LHCN-M2 (cell line): ENCODE results near the gene CDH4. TPM values are rescaled to one million over a fixed set of nuclear protein-coding genes. Genes with fewer than 3 reads are reported as not detected.
"Not testable (repeated sequence)": the region's sequence is repeated elsewhere in the genome, so short reads cannot be mapped to it uniquely, and the experiment has no call there.

Experiments
- DNase-seq: peaks from one replicate; pipeline ENCODE4 v3.0.0-alpha.2; 2012; ENCODE audit warnings: low read depth
- total RNA-seq: library from RNA; depleted of rRNA; stranded (reverse); fragments of >200 nt; gene quantifications from 2 replicates; pipeline ENCODE4 v1.2.3, GENCODE V29; 2014

The CDH4 gene
- total RNA-seq, 1 experiment from 2014 or later, result 0.98 TPM

DNA sequence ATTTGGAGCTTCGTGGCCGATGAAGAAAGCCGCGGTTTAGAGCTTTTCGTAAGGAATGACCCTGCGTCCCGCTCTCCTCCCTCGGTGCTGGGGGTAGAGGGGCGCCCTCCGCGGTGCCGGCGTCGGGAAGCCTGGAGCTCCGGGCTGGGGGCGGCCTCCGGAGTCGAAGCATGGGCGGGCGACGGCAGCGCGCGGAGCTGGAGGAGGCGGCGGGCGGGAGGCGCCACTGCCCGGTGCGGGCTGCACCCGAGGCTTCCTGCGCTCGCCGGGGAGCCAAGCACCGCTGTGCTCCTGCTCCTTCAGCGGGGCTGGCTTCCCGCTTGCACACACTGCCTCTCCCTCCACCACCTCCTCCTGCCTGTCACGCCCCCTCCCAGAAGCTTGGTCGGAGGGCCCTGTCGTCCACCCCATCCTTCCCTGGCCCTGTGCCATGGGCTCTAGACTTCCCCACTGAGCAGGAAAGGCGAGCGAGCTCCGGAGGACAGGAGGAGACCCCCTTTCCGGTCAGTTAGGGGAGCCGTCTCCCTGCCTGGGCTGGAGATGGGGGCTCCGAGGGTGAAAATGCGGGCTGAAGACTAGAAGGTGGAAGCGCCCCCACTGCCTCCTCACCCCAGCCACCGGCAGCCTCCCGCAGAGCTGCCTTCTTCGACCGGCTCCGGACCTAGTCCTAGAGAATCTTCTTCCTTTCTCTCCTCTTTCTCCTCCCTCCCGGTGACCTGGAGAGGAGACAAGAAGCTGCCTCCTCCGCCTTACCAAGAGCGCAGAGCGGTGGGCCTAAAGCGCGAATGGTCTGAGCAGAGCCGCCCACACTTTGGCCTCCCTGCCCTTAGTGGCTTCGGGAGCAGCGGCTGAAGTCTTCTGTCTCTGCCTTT is 1.8 kb downstream of the CDH4 start:
- peak; percentile 3 for DNase-seq

- peak; percentile 7 for DNase-seq
Measured at GRCh38 chr20:61254881-61255626, 3.0 kb downstream of the CDH4 start.

DNA sequence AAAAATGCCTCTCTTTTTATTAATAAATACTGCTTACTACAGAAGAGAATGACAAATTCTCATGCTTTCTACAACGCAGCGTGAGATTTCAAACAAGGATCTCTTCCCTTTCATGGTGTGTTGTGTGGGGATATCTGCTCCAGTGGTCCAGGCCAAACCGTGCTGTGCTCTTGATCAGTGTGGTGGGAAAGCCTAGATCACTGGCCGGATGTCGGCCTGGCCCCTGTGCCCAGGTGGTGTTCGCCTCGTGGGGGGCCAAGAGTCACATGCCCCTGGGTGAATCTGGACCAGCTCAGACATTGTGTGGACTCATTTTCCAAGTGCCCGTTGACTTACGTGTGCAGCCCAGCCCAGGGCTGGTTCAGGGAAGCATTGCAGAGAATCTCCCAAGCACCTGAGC is 4.3 kb downstream of the CDH4 start:
- no peak for DNase-seq

DNA sequence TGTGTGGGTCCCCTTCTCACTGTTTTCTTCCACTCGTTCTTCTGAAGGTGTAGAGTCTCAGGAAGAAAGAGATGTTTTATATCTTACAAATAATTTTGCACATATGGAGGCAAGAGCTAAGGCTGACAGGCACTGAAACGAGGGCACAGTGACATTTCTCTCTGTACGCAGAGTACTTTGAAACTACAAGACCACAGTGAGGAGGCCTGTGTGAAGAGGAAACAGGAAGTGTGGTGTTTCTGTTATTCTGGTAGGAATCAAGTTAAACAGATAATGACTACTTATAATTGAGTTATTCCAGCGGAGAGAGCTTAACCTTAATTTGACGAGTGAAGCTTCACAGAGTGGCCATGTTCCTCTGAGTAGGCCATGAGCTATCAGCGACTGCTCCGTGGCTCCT is 4.8 kb downstream of the CDH4 start:
- DNase-seq, result no peak

- DNase-seq, result no peak
Measured at GRCh38 chr20:61257611-61258010, 5.5 kb downstream of the CDH4 start.

- DNase-seq, result no peak
Measured at GRCh38 chr20:61259741-61260140, 7.7 kb downstream of the CDH4 start.

- no peak for DNase-seq
Measured at GRCh38 chr20:61260905-61261304, 8.8 kb downstream of the CDH4 start.

DNA sequence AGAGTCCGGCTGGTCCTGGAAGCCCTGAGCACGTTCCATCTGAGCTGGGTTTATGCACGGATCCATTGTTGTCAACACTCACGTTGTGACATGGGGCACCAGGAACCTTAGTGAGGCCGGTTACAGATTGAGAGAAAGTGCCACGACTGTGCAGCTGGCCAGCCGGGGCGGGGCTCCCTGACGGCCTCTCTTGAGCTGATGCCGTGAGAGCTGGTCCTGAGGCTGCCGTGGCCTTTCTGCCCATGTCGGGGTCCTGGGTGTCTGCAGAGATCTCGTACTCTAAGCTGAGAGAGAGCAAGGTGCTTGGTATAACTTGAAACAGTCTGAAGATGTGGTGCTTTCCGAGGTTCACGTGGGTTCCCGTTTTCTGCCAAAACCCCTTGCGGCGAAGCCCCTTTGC is 10.0 kb downstream of the CDH4 start:
- DNase-seq, result no peak

DNA sequence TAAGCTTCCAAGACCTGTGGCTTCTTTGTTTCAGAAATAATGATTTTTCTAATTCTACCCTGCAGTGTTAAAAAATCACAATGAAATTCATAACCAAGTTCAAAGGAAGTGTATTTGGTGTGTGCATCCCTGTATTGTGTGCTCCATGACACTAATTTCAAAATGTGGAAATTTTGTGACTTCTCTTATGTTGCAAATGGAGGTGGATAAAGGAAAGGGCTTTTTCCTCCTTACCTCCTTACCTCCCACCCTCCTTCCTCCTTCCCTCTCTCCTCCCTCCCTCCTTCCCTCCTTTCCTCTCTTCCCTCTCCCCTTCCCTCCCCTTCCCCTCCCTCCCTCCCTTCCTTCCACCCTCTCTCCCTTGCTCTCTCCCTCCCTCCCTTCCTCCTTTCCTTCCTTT is 10.5 kb downstream of the CDH4 start:
- DNase-seq, result no peak

- peak; percentile 11 for DNase-seq
Measured at GRCh38 chr20:61263084-61263695, 11.1 kb downstream of the CDH4 start.

- peak; percentile 2 for DNase-seq
Measured at GRCh38 chr20:61263938-61264337, 11.9 kb downstream of the CDH4 start.

DNA sequence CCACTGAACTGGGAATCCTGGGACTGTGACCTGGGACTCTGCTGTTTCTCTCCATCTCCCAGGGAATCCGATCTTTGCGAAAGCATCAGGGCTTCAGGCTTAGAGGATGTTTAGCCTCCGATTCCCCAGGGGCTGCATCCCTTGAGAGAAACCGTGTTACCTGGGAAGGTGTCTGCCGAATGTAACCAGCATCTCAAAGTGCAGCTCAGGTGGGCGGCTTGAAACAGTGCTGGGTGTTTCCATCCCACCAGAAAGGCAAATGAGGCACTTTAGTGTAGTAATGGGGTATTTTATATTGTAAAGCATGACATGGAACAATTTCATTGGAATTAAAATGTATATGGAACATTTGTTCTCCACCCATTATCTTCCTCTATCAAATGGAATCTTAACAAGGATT is 15.2 kb downstream of the CDH4 start:
- no peak for DNase-seq

DNA sequence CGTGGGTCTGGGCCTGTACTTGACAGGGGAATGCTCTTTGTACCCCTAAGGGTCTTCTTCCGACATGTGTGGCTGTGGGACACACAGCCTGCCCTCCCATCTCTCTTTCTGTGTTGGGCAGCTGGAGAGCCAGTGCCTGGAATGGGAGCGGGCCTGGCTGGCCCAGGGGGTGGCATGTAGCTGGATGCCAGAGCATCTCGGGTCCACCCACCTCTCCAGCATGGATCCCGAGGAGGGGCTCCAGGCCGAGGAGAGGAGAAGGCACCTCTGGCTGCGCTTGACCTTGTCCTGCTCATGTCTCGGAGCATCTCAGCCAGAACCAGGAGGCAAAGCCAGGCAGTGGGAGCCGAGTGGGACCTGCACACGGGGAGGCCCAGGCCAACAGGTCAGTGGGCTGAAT is 16.0 kb downstream of the CDH4 start:
- no peak for DNase-seq

DNA sequence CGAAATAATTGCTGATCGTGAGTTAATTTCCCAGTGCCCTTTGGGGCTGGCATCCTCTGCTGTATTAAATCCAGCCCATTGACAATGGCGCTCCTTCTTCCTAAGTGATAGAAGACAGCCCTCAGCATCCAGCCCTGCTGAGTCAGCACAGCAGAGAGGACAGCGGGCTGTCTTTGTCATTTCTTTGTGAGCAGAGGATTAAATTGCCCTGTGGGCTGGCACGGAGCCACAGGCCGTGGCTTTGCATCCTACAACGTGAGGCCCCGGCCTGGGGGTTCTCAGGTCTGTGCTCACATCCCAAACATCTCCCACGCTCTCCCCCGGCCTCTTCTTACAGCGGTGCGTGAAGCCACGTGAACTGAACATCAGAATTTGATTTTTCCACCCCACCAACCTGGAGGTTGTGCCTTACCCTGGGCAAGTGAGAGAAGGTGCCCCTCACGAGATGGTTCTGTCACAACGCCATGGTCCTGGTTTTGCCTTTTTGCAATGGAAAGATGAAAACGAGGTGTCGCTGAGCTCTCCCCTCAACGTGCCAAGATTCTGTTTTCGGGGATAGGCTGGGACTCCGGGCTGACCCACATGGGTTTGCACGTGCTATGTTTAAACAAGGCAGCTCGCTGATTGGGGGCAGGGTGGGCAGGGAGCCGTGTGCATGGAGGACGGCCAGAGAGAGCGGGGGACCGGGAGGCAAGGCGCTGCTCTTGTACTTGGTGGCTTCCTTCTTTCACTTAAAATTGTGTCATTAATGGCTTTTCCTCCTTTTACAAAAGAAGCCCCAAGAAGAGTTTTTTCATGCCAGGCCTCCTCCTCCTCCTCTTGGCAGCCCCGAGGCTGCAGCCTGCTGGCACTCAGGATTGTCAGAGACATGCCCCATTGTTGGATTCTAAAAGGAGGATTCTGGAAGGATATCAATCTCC is 19.5 kb downstream of the CDH4 start:
- DNase-seq, result peak; percentile 6

DNA sequence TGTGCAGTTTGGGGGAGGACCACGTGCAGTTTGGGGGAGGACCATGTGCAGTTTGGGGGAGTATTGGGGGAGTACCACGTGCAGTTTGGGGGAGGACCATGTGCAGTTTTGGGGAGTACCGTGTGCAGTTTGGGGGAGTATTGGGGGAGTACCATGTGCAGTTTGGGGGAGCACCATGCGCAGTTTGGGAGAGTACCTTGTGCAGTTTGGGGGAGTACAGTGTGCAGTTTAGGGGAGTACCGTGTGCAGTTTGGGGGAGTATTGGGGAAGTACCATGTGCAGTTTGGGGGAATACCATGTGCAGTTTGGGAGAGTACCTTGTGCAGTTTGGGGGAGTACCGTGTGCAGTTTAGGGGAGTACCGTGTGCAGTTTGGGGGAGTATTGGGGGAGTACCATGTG is 21.0 kb downstream of the CDH4 start:
- DNase-seq, result not testable (repeated sequence)

DNA sequence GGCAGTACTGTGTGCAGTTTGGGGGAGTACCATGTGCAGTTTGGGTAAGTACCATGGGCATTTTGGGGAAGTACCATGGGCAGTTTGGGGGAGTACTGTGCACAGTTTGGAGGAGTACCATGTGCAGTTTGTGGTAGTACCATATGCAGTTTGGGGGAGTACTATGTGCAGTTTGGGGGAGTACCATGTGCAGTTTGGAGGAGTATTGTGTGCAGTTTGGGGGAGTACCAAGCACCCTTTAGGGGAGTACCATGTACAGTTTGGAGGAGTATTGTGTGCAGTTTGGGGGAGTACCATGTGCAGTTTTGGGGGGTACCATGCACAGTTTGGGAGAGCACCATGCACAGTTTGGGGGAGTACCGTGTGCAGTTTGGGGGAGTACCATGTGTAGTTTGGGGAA is 21.6 kb downstream of the CDH4 start:
- not testable (repeated sequence) for DNase-seq

GRCh38 chr20:61274326-61274725 is 22.3 kb downstream of the CDH4 start:
- DNase-seq, result no peak

GRCh38 chr20:61278296-61278695 is 26.2 kb downstream of the CDH4 start:
- no peak for DNase-seq

DNA sequence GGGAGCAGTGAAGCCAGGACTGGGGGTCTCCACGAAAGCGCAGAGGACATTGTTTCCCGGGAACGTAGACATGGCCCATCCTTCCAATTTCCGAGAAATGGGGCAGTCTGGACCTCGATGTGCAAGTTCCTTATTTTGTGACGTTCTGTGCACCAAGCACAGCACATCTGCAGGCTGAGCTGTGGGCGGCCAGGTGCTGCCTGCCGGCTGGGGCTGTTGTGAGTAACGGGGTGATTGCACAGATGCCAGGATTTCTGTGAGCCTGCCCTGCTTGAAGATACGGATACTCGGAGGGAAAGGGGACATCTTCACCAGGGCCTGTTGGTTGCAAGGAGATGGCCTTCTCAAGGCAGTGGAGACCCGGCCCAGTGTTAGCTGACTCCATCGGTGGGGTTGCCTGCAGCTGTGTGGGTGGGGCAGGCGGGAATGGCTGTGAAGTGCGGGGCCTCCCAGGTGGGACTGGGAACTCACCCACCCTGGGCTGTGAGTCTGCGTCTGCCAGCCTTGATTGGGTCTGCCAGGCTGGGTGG is 27.6 kb downstream of the CDH4 start:
- DNase-seq, result no peak

DNA sequence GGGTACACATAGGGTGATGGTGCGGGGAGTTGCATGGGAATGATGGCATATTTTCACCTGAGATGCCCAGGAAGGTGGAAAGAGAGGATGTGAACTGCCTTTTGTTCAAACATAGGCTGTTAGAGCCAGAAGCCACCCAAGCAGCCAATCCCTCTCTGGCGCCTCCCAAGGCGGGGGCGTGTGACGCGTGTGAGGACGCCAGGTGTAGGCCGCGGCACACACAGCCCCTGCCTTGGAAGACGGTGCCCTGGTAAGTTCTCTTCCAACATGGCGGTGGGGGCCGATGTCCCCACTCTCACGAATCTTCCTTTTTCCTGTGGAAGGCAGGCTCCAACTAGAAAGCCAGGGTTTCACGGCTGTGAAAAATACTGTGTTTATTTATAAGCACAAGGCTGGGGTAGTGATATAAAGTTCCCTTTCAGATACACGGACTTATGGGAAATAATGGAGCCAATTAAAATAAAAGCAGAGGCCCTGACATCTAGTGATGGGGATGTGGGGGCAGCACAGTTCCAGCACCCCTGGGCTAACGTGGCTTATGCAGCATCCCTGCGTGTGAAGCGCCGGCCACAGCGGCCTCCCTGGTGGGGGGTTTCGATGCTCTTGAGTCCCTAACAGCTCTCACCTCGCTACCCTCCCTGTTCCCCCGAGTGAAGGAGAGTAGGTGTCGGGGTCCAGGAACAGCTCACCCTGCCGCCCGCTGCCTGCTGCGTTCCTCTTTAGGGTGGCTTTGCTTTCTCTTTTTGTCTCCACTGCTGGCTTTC is 28.3 kb downstream of the CDH4 start:
- no peak for DNase-seq
